Esophagus muscularis mucosa (tissue), 4 donors: ENCODE data around the gene TTC12. TPM values are rescaled to one million over a fixed set of nuclear protein-coding genes. Genes with fewer than 3 reads are reported as not detected.

ENCODE experiments used
- DNase-seq: peaks from one replicate; pipeline ENCODE4 v3.0.0-alpha.2; 2017; ENCODE audit errors: extremely low spot score
- H3K27ac ChIP-seq, 4 donors: fragments of 200-600 bp; sonication (generic); replicated peaks in 1 of 4; 1 replicate in 3 of 4; 2 replicates in 1 of 4; pipeline ENCODE4 v1.5.1; 2016 to 2019; ENCODE audit warnings: mild to moderate bottlenecking in 1 of 4
- H3K27me3 ChIP-seq, 4 donors: fragments of 200-600 bp; sonication (generic); one replicate each; pipeline versions ENCODE4 v1.5.1 to v1.6.0; 2016 to 2019
- H3K36me3 ChIP-seq, 4 donors: fragments of 200-600 bp; sonication (generic); one replicate each; pipeline ENCODE4 v1.5.1; 2016 to 2019
- H3K4me1 ChIP-seq, 4 donors: fragments of 200-600 bp; sonication (generic); one replicate each; pipeline ENCODE4 v1.5.1; 2016 to 2019
- H3K4me3 ChIP-seq, 4 donors: fragments of 200-600 bp; sonication (generic); 1 replicate in 2 of 4; 2 replicates in 2 of 4; pipeline ENCODE4 v1.5.1; 2016 to 2019; ENCODE audit warnings: mild to moderate bottlenecking in 4 of 4, moderate library complexity in 1 of 4
- H3K9me3 ChIP-seq, 4 donors: fragments of 200-600 bp; sonication (generic); 1 replicate in 3 of 4; 2 replicates in 1 of 4; pipeline ENCODE4 v1.5.1; 2016 to 2019
- EP300 ChIP-seq: sonication (generic); formaldehyde crosslinking; IDR thresholded peaks from one replicate; pipeline ENCODE4 v1.6.1; 2017; ENCODE audit warnings: antibody characterized with exemption
- POLR2A ChIP-seq: fragments of 450-650 bp; IDR thresholded peaks from one replicate; pipeline ENCODE4 v1.6.1; 2017; ENCODE audit warnings: antibody characterized with exemption, moderate library complexity, mild to moderate bottlenecking, low read depth
- POLR2AphosphoS5 ChIP-seq, 2 donors: sonication (generic); formaldehyde crosslinking; IDR thresholded peaks; one replicate each; pipeline ENCODE4 v1.6.1; 2017; ENCODE audit warnings: antibody characterized with exemption in 2 of 2
- WGBS: methylation state at CpG from one replicate; pipeline ENCODE4 v1.1.5; 2018; 5-methylcytosine and 5-hydroxymethylcytosine counted together
- intact Hi-C: fragments of 100-400 bp; cut with DNase I; formaldehyde crosslinking; loops from one replicate; pipeline ENCODE4 v1.15.1; 2023
- total RNA-seq, 4 donors: library from RNA; depleted of rRNA; stranded (reverse); fragments of >200 nt; gene quantifications; one replicate each; pipeline versions ENCODE4 v1.1.0 to v1.2.1, GENCODE V29; 2016
- TF ChIP-seq, protein P1 (sequence below), 3 experiments: fragments of 200-600 bp in 2 of 3; fragments of 450-650 bp in 1 of 3; sonication (generic) in 2 of 3; IDR thresholded peaks; one replicate each; pipeline ENCODE4 v1.5.1; 2017 to 2019; ENCODE audit warnings: antibody characterized with exemption in 3 of 3, mild to moderate bottlenecking in 2 of 3, moderate library complexity in 1 of 3

The TTC12 gene
- total RNA-seq, 4 donors from 2014 or later: 10.4 to 16.2 (median 13.3) TPM

DNA sequence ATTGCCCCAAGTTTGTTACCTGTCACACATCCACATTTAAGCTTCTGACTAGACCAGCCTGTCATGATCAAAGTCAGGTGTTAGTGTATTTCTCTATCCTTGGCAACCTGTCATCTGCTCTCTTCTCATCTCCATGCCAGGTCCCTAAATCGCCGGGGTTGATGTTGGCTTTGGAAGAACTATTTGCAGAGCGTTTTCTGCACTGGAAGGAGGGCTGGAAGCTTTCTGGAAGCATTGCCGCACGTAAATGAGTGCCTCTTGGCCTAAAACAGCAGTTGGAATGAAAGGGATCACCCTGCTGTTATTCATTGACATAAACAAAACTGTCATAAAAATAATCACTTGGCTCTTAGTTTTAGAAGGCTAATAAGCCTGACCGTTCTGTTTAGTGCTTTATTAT is 1.4 kb downstream of the TTC12 start:
- Histone ChIP-seq H3K27me3 (no peaks in the 10 kb centered on the region), H3K4me1 (peaks cover 16 to 33% (median 26%) of the 10 kb centered on the region in 4 donors), H3K36me3 (peaks cover 0 to 26% (median 11%) of the 10 kb centered on the region in 4 donors), H3K4me3 (no peak overlapping the region), H3K9me3 (no peaks in the 10 kb centered on the region), H3K27ac (peak overlapping the region; percentile 82 to 91 (median 89))
- 38% methylated on average over 6 of the region's 6 CpGs for WGBS
- intact Hi-C loops: loop anchor here (10.0 kb wide), 1 partner anchor 1231 kb away; the partner anchor contains the start of genes SDHD and TIMM8B
- TF ChIP-seq POLR2AphosphoS5 (IDR thresholded peaks at IDR 0.05): no peak
- TF ChIP-seq EP300: no peak
- TF ChIP-seq, protein P1, sequence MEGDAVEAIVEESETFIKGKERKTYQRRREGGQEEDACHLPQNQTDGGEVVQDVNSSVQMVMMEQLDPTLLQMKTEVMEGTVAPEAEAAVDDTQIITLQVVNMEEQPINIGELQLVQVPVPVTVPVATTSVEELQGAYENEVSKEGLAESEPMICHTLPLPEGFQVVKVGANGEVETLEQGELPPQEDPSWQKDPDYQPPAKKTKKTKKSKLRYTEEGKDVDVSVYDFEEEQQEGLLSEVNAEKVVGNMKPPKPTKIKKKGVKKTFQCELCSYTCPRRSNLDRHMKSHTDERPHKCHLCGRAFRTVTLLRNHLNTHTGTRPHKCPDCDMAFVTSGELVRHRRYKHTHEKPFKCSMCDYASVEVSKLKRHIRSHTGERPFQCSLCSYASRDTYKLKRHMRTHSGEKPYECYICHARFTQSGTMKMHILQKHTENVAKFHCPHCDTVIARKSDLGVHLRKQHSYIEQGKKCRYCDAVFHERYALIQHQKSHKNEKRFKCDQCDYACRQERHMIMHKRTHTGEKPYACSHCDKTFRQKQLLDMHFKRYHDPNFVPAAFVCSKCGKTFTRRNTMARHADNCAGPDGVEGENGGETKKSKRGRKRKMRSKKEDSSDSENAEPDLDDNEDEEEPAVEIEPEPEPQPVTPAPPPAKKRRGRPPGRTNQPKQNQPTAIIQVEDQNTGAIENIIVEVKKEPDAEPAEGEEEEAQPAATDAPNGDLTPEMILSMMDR (IDR thresholded peaks at IDR 0.05): no peak
- TF ChIP-seq POLR2A: no peak
- peak; percentile 57 for DNase-seq

DNA sequence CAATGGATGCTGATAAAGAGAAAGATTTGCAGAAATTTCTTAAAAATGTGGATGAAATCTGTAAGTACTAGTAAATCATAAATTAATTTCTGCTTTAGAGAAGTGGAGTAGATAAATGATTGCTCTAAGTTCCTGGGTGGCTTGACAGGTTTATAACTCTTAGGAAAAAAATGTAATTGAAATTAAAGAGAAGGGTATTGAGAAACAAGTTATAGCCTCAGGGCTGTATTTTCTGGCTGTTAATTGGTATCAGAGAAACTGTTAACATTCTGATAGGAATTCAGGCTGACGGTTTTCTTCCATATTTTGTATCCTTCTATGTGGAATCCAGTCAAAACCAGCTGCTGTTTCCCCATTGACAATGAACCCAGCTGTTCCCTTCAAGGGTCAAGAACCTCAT is 1.9 kb downstream of the TTC12 start:
- peaks cover 0 to 26% (median 11%) of the 10 kb centered on the region in 4 donors for H3K36me3 ChIP-seq
- intact Hi-C loops: loop anchor here (10.0 kb wide), 1 partner anchor 1231 kb away; the partner anchor contains the start of genes SDHD and TIMM8B
- H3K27me3 ChIP-seq: no peaks in the 10 kb centered on the region
- TF ChIP-seq EP300 (no peak), POLR2AphosphoS5 (IDR thresholded peaks at IDR 0.05) (no peak), POLR2A (no peak)
- TF ChIP-seq, protein P1 (IDR thresholded peaks at IDR 0.05): no peak
- DNase-seq: peak; percentile 21
- WGBS: 62% methylated on average over 1 of the region's 1 CpG
- H3K9me3 ChIP-seq: no peaks in the 10 kb centered on the region
- peaks cover 16 to 33% (median 26%) of the 10 kb centered on the region in 4 donors for H3K4me1 ChIP-seq
- H3K27ac ChIP-seq: peak overlapping the region; percentile 82 to 91 (median 89)
- no peak overlapping the region for H3K4me3 ChIP-seq

DNA sequence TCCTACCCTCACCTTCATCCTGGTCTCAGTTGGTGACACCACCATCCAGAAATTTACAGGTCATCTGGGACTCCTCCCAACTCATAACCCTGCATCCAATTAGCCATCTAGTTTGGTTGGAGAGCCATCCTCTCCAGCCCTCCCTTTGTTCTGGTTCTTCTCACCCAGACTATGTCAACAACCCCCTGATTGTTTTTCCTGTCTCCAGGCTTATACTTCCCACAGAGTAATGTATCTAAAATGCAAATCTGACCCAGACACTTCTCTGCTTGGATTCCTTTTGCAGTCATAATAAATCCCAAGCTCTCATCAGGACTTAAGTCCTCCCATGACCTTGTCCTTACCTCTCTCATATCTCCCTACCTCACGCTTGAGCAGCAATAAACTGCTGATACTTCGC is 3.0 kb downstream of the TTC12 start:
- Histone ChIP-seq H3K36me3 (peaks cover 0 to 26% (median 11%) of the 10 kb centered on the region in 4 donors), H3K4me3 (no peak overlapping the region), H3K4me1 (peaks cover 16 to 33% (median 26%) of the 10 kb centered on the region in 4 donors), H3K27me3 (no peaks in the 10 kb centered on the region), H3K9me3 (no peaks in the 10 kb centered on the region), H3K27ac (no peak overlapping the region)
- 96% methylated on average over 2 of the region's 2 CpGs for WGBS
- no peak for DNase-seq
- intact Hi-C loops: loop anchor here (10.0 kb wide), 1 partner anchor 1233 kb away; the partner anchor contains the start of genes SDHD and TIMM8B
- TF ChIP-seq EP300: no peak
- TF ChIP-seq POLR2AphosphoS5 (IDR thresholded peaks at IDR 0.05): no peak
- TF ChIP-seq, protein P1 (IDR thresholded peaks at IDR 0.05): no peak
- TF ChIP-seq POLR2A: no peak

DNA sequence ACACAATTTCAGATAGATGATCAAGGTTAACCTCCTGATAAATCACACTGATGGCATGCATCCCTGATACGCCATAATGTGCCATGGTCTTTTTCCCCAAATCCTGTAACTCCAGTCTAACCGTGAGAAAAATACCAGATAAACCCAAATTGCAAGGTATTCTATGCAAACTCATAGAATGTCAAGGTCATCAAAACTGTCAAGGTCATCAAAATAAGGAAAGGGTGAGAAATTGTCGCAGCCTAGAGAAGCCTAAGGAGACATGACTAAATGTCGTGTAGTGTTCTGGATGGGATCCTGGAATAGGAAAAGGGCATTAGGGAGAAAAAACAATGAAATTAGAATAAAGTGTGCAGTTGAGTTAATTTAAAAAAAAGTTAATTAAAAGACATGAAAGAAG is 4.7 kb downstream of the TTC12 start:
- intact Hi-C loops: loop anchor here (10.0 kb wide), 1 partner anchor 1234 kb away; the partner anchor contains the start of genes SDHD and TIMM8B
- Histone ChIP-seq H3K4me1 (peaks cover 13 to 26% (median 19%) of the 10 kb centered on the region in 4 donors), H3K27ac (no peak overlapping the region), H3K9me3 (no peaks in the 10 kb centered on the region), H3K27me3 (no peaks in the 10 kb centered on the region), H3K36me3 (peaks cover 3 to 35% (median 17%) of the 10 kb centered on the region in 4 donors), H3K4me3 (no peak overlapping the region)
- DNase-seq: peak; percentile 3
- TF ChIP-seq EP300: no peak
- TF ChIP-seq, protein P1 (IDR thresholded peaks at IDR 0.05): no peak
- TF ChIP-seq POLR2A: no peak
- no peak for TF ChIP-seq POLR2AphosphoS5 (IDR thresholded peaks at IDR 0.05)
- WGBS: 95% methylated on average over 4 of the region's 4 CpGs

GRCh38 chr11:113322158-113322557 is 7.8 kb downstream of the TTC12 start:
- intact Hi-C loops: no loop called here
- Histone ChIP-seq H3K4me3 (no peak overlapping the region), H3K4me1 (peaks cover 0 to under 1% (median 0%) of the 10 kb centered on the region in 4 donors), H3K27ac (no peak overlapping the region), H3K36me3 (peaks cover 25 to 60% (median 42%) of the 10 kb centered on the region in 4 donors), H3K9me3 (no peaks in the 10 kb centered on the region), H3K27me3 (no peaks in the 10 kb centered on the region)
- DNase-seq: no peak
- WGBS: 82% methylated on average over 4 of the region's 4 CpGs
- TF ChIP-seq, protein P1 (IDR thresholded peaks at IDR 0.05): no peak
- no peak for TF ChIP-seq POLR2A
- no peak for TF ChIP-seq EP300
- TF ChIP-seq POLR2AphosphoS5 (IDR thresholded peaks at IDR 0.05): no peak
